ENCODE data around the gene SYT9.

GRCh38 chr11:7202412-7202811 is 49.3 kb upstream of the SYT9 start:
- TF ChIP-seq EZH2 (IDR thresholded peaks at IDR 0.05; ENCODE audit: insufficient read depth, poor library complexity, severe bottlenecking) (no peak), EZH2phosphoT487 (IDR thresholded peaks at IDR 0.05; ENCODE audit: insufficient read depth, low read depth) (no peak)
